H1 (cell line): ENCODE results near the gene GPNMB. TPM values are rescaled to one million over a fixed set of nuclear protein-coding genes. Genes with fewer than 3 reads are reported as not detected.

Experiments used
- CHD2 ChIP-seq: IDR thresholded peaks from 2 replicates; pipeline ENCODE4 v1.6.1; 2012; ENCODE audit warnings: low read length, improper control_type of control experiment
- JUND ChIP-seq: IDR thresholded peaks from 2 replicates; pipeline ENCODE4 v1.6.1; 2011; ENCODE audit warnings: mild to moderate bottlenecking, improper control_type of control experiment, low read length
- KDM4A ChIP-seq: IDR thresholded peaks from one replicate; pipeline ENCODE4 v1.7.1; 2012; ENCODE audit warnings: low read depth, mild to moderate bottlenecking, moderate library complexity, low read length, inconsistent platforms; ENCODE audit not compliant: severe bottlenecking
- RAD21 ChIP-seq, 2 experiments: IDR thresholded peaks in 1 of 2; conservative IDR thresholded peaks in 1 of 2; 2 replicates each; pipeline ENCODE4 v1.6.1; 2011; ENCODE audit warnings: low read depth in 2 of 2, low read length in 2 of 2, improper control_type of control experiment in 1 of 2, inconsistent platforms in 1 of 2, mild to moderate bottlenecking in 1 of 2, moderate library complexity in 1 of 2
- TEAD4 ChIP-seq: IDR thresholded peaks from 2 replicates; pipeline ENCODE4 v1.6.1; 2012; ENCODE audit warnings: low read depth, low read length, inconsistent platforms, mixed read lengths
- polyA plus RNA-seq, 7 experiments: library from polyadenylated mRNA; depleted of rRNA in 3 of 7; stranded (reverse) in 5 of 7; unstranded in 2 of 7; fragments of >200 nt in 5 of 7; fragments of 200-250 nt in 2 of 7; gene quantifications; 1 replicate in 5 of 7; 2 replicates in 1 of 7; 4 replicates in 1 of 7; pipeline versions ENCODE4 v1.2.1 to v1.2.3, GENCODE V29; 2011 to 2013; ENCODE audit warnings: missing spikeins in 2 of 7, mixed read lengths in 2 of 7
- total RNA-seq: library from RNA; stranded (reverse); fragmentation: NEBNext Ultra II Directional; extraction: Animal tissue kit (Norgen Biotek cat#: 25700); gene quantifications from 2 replicates; pipeline ENCODE4 v1.2.1, GENCODE V29; 2021
- TF ChIP-seq, protein P1 (sequence below): fragments of 300-600 bp; sonication (generic); IDR thresholded peaks from 2 replicates; pipeline ENCODE4 v1.7.1; 2012; ENCODE audit warnings: low read length, moderate library complexity, mild to moderate bottlenecking, inconsistent platforms; ENCODE audit not compliant: insufficient replicate concordance
- TF ChIP-seq, protein P2 (sequence below): IDR thresholded peaks from 2 replicates; pipeline ENCODE4 v1.6.1; 2011; ENCODE audit warnings: low read length, improper control_type of control experiment

The GPNMB gene
- total and polyA plus RNA-seq, 2 of the 8 experiments (the other 6 are each of a cell fraction or from before 2014, with no cell fraction given), result 1.1 to 1.4 TPM

DNA sequence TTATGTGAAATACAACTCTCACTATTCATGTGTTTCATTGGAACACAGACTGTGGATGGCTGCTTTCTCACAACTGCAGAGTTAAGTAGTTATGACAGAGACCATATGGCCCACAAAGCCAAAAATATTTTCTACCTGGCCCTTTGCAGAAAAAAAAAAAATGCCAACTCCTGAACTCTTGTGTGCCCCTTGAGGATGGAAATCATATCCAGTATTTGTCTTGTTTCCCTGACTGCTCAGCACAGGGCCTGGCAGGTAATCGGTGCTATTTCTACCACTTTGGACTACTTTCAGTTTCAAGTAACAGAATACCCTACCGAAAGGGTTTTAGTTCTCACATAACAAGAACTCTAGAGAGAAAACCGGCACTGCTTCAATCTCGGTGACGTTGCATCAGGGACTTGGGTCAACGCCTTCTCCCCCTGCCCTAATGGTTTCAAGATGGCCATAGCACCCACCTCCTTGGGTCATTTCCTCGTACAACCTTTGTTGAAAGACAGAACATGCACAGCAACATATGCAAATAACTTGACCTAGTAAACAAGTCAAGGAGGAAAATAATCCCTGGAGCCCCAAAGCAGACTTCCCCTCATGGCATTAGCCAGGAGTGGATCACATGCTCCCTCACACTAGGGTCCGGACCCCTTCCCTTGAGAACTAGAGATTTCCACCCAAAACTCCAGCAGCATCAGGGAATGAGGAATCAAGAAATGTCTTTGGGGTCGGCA lies 11.8 kb upstream of the GPNMB start (continued):
- TF ChIP-seq, protein P1, sequence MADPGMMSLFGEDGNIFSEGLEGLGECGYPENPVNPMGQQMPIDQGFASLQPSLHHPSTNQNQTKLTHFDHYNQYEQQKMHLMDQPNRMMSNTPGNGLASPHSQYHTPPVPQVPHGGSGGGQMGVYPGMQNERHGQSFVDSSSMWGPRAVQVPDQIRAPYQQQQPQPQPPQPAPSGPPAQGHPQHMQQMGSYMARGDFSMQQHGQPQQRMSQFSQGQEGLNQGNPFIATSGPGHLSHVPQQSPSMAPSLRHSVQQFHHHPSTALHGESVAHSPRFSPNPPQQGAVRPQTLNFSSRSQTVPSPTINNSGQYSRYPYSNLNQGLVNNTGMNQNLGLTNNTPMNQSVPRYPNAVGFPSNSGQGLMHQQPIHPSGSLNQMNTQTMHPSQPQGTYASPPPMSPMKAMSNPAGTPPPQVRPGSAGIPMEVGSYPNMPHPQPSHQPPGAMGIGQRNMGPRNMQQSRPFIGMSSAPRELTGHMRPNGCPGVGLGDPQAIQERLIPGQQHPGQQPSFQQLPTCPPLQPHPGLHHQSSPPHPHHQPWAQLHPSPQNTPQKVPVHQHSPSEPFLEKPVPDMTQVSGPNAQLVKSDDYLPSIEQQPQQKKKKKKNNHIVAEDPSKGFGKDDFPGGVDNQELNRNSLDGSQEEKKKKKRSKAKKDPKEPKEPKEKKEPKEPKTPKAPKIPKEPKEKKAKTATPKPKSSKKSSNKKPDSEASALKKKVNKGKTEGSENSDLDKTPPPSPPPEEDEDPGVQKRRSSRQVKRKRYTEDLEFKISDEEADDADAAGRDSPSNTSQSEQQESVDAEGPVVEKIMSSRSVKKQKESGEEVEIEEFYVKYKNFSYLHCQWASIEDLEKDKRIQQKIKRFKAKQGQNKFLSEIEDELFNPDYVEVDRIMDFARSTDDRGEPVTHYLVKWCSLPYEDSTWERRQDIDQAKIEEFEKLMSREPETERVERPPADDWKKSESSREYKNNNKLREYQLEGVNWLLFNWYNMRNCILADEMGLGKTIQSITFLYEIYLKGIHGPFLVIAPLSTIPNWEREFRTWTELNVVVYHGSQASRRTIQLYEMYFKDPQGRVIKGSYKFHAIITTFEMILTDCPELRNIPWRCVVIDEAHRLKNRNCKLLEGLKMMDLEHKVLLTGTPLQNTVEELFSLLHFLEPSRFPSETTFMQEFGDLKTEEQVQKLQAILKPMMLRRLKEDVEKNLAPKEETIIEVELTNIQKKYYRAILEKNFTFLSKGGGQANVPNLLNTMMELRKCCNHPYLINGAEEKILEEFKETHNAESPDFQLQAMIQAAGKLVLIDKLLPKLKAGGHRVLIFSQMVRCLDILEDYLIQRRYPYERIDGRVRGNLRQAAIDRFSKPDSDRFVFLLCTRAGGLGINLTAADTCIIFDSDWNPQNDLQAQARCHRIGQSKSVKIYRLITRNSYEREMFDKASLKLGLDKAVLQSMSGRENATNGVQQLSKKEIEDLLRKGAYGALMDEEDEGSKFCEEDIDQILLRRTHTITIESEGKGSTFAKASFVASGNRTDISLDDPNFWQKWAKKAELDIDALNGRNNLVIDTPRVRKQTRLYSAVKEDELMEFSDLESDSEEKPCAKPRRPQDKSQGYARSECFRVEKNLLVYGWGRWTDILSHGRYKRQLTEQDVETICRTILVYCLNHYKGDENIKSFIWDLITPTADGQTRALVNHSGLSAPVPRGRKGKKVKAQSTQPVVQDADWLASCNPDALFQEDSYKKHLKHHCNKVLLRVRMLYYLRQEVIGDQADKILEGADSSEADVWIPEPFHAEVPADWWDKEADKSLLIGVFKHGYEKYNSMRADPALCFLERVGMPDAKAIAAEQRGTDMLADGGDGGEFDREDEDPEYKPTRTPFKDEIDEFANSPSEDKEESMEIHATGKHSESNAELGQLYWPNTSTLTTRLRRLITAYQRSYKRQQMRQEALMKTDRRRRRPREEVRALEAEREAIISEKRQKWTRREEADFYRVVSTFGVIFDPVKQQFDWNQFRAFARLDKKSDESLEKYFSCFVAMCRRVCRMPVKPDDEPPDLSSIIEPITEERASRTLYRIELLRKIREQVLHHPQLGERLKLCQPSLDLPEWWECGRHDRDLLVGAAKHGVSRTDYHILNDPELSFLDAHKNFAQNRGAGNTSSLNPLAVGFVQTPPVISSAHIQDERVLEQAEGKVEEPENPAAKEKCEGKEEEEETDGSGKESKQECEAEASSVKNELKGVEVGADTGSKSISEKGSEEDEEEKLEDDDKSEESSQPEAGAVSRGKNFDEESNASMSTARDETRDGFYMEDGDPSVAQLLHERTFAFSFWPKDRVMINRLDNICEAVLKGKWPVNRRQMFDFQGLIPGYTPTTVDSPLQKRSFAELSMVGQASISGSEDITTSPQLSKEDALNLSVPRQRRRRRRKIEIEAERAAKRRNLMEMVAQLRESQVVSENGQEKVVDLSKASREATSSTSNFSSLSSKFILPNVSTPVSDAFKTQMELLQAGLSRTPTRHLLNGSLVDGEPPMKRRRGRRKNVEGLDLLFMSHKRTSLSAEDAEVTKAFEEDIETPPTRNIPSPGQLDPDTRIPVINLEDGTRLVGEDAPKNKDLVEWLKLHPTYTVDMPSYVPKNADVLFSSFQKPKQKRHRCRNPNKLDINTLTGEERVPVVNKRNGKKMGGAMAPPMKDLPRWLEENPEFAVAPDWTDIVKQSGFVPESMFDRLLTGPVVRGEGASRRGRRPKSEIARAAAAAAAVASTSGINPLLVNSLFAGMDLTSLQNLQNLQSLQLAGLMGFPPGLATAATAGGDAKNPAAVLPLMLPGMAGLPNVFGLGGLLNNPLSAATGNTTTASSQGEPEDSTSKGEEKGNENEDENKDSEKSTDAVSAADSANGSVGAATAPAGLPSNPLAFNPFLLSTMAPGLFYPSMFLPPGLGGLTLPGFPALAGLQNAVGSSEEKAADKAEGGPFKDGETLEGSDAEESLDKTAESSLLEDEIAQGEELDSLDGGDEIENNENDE, result no peak
- TF ChIP-seq CHD2 (no peak), JUND (no peak), KDM4A (no peak), RAD21 (IDR thresholded peaks at IDR 0.05 in 1 of 2, conservative IDR thresholded peaks at IDR 0.05 in 1 of 2; ENCODE audit: low read depth in 2 of 2, low read length in 2 of 2) (no peak), TEAD4 (no peak)
- TF ChIP-seq, protein P2, sequence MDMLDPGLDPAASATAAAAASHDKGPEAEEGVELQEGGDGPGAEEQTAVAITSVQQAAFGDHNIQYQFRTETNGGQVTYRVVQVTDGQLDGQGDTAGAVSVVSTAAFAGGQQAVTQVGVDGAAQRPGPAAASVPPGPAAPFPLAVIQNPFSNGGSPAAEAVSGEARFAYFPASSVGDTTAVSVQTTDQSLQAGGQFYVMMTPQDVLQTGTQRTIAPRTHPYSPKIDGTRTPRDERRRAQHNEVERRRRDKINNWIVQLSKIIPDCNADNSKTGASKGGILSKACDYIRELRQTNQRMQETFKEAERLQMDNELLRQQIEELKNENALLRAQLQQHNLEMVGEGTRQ, result no peak
